Nephron (organoid): ENCODE data around the gene RHBDF1.

Experiments used
- H3K27ac Mint-ChIP-seq, 3 experiments: 2 replicates each; pipeline ENCODE4 v1.8.0; 2020; ENCODE audit warnings: mixed read lengths in 3 of 3, mild to moderate bottlenecking in 2 of 3, moderate library complexity in 1 of 3
- H3K27me3 Mint-ChIP-seq: 2 replicates; pipeline ENCODE4 v1.8.0; 2021; ENCODE audit warnings: low read depth, mild to moderate bottlenecking, moderate library complexity, mixed read lengths
- H3K36me3 Mint-ChIP-seq: 2 replicates; pipeline ENCODE4 v1.8.0; 2020; ENCODE audit warnings: low read depth, mixed read lengths
- H3K4me1 Mint-ChIP-seq: 2 replicates; pipeline ENCODE4 v1.8.0; 2020; ENCODE audit warnings: mixed read lengths
- H3K4me3 Mint-ChIP-seq, 3 experiments: 2 replicates each; pipeline ENCODE4 v1.8.0; 2020; ENCODE audit warnings: mild to moderate bottlenecking in 3 of 3, mixed read lengths in 3 of 3, moderate library complexity in 2 of 3
- H3K9me3 Mint-ChIP-seq: 2 replicates; pipeline ENCODE4 v1.8.0; 2020; ENCODE audit warnings: mixed read lengths
- CTCF ChIP-seq, 3 experiments: fragments of 200-600 bp; sonication (generic); IDR thresholded peaks; one replicate each; pipeline ENCODE4 v1.5.0; 2021; ENCODE audit warnings: antibody characterized with exemption in 3 of 3; ENCODE audit not compliant: unreplicated experiment in 3 of 3

The RHBDF1 gene

GRCh38 chr16:105521-105920 is 33.1 kb upstream of the RHBDF1 start:
- H3K4me3 Mint-ChIP-seq, result no peak overlapping the region
- no peak for TF ChIP-seq CTCF (IDR thresholded peaks at IDR 0.05; ENCODE audit: unreplicated experiment in 3 of 3)
- no peaks in the 10 kb centered on the region for H3K27me3 Mint-ChIP-seq
- H3K27ac Mint-ChIP-seq, result no peak overlapping the region
- H3K9me3 Mint-ChIP-seq, result no peaks in the 10 kb centered on the region
- H3K4me1 Mint-ChIP-seq, result peaks cover 13% of the 10 kb centered on the region
- peaks cover 21% of the 10 kb centered on the region for H3K36me3 Mint-ChIP-seq

- H3K4me1 Mint-ChIP-seq, result peaks cover 13% of the 10 kb centered on the region
- TF ChIP-seq CTCF (IDR thresholded peaks at IDR 0.05; ENCODE audit: unreplicated experiment in 3 of 3), result no peak
- no peak overlapping the region for H3K27ac Mint-ChIP-seq
- no peaks in the 10 kb centered on the region for H3K9me3 Mint-ChIP-seq
- no peak overlapping the region for H3K4me3 Mint-ChIP-seq
- H3K27me3 Mint-ChIP-seq, result no peaks in the 10 kb centered on the region
- H3K36me3 Mint-ChIP-seq, result peaks cover 21% of the 10 kb centered on the region
Observed at GRCh38 chr16:104928-105327, 32.5 kb upstream of the RHBDF1 start.

GRCh38 chr16:104355-104754 is 31.9 kb upstream of the RHBDF1 start:
- Mint-ChIP-seq H3K4me3 (no peak overlapping the region), H3K9me3 (no peaks in the 10 kb centered on the region), H3K36me3 (peaks cover 16% of the 10 kb centered on the region), H3K4me1 (peaks cover 13% of the 10 kb centered on the region), H3K27ac (no peak overlapping the region), H3K27me3 (no peaks in the 10 kb centered on the region)
- TF ChIP-seq CTCF (IDR thresholded peaks at IDR 0.05; ENCODE audit: unreplicated experiment in 3 of 3), result no peak

GRCh38 chr16:102060-102855 is 29.8 kb upstream of the RHBDF1 start:
- Mint-ChIP-seq H3K4me3 (peak overlapping the region in 1 of 3 experiments; percentile 9), H3K36me3 (peaks cover 11% of the 10 kb centered on the region), H3K4me1 (peaks cover 13% of the 10 kb centered on the region), H3K27ac (peak overlapping the region in 2 of 3 experiments; percentile 12 to 16), H3K9me3 (no peaks in the 10 kb centered on the region), H3K27me3 (no peaks in the 10 kb centered on the region)
- TF ChIP-seq CTCF (IDR thresholded peaks at IDR 0.05; ENCODE audit: unreplicated experiment in 3 of 3), result no peak

- H3K9me3 Mint-ChIP-seq, result no peaks in the 10 kb centered on the region
- H3K27ac Mint-ChIP-seq, result peak overlapping the region in 2 of 3 experiments; percentile 12 to 16
- no peaks in the 10 kb centered on the region for H3K27me3 Mint-ChIP-seq
- no peak for TF ChIP-seq CTCF (IDR thresholded peaks at IDR 0.05; ENCODE audit: unreplicated experiment in 3 of 3)
- H3K4me3 Mint-ChIP-seq, result no peak overlapping the region
- H3K4me1 Mint-ChIP-seq, result peaks cover 13% of the 10 kb centered on the region
- peaks cover 5% of the 10 kb centered on the region for H3K36me3 Mint-ChIP-seq
Observed at GRCh38 chr16:101586-101985, 29.2 kb upstream of the RHBDF1 start.

- H3K9me3 Mint-ChIP-seq, result no peaks in the 10 kb centered on the region
- no peak for TF ChIP-seq CTCF (IDR thresholded peaks at IDR 0.05; ENCODE audit: unreplicated experiment in 3 of 3)
- H3K27ac Mint-ChIP-seq, result no peak overlapping the region
- H3K36me3 Mint-ChIP-seq, result peaks cover 4% of the 10 kb centered on the region
- no peak overlapping the region for H3K4me3 Mint-ChIP-seq
- peaks cover 13% of the 10 kb centered on the region for H3K4me1 Mint-ChIP-seq
- H3K27me3 Mint-ChIP-seq, result no peaks in the 10 kb centered on the region
Observed at GRCh38 chr16:100989-101388, 28.6 kb upstream of the RHBDF1 start.
